Fibroblast of lung (primary cell): Measurements from ENCODE around the gene LDAH.

Source experiments
- EZH2 ChIP-seq: IDR thresholded peaks from 2 replicates; pipeline ENCODE4 v1.5.1; 2012; ENCODE audit warnings: low read length, control low read depth, mild to moderate bottlenecking; ENCODE audit errors: missing control alignments
- TF ChIP-seq, protein P1 (sequence below), 2 donors: IDR thresholded peaks in 1 of 2; conservative IDR thresholded peaks in 1 of 2; 1 replicate in 1 of 2; 2 replicates in 1 of 2; pipeline ENCODE4 v1.5.1; 2011 to 2012; ENCODE audit warnings: low read length in 2 of 2, control low read depth in 1 of 2, inconsistent platforms in 1 of 2, low read depth in 1 of 2, mild to moderate bottlenecking in 1 of 2

- TF ChIP-seq, protein P1, sequence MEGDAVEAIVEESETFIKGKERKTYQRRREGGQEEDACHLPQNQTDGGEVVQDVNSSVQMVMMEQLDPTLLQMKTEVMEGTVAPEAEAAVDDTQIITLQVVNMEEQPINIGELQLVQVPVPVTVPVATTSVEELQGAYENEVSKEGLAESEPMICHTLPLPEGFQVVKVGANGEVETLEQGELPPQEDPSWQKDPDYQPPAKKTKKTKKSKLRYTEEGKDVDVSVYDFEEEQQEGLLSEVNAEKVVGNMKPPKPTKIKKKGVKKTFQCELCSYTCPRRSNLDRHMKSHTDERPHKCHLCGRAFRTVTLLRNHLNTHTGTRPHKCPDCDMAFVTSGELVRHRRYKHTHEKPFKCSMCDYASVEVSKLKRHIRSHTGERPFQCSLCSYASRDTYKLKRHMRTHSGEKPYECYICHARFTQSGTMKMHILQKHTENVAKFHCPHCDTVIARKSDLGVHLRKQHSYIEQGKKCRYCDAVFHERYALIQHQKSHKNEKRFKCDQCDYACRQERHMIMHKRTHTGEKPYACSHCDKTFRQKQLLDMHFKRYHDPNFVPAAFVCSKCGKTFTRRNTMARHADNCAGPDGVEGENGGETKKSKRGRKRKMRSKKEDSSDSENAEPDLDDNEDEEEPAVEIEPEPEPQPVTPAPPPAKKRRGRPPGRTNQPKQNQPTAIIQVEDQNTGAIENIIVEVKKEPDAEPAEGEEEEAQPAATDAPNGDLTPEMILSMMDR (conservative IDR thresholded peaks at IDR 0.05 in 1 of 2, IDR thresholded peaks at IDR 0.05 in 1 of 2; ENCODE audit: low read depth in 1 of 2, low read length in 2 of 2): no peak
- no peak for TF ChIP-seq EZH2
Measured at GRCh38 chr2:20649576-20649975, 173.3 kb downstream of the LDAH start.
